ENCODE data around the gene PCNT. TPM values are rescaled to one million over a fixed set of nuclear protein-coding genes. Genes with fewer than 3 reads are reported as not detected.

Gene PCNT
- total RNA-seq, 1 experiment from 2014 or later, result 39.6 TPM

DNA sequence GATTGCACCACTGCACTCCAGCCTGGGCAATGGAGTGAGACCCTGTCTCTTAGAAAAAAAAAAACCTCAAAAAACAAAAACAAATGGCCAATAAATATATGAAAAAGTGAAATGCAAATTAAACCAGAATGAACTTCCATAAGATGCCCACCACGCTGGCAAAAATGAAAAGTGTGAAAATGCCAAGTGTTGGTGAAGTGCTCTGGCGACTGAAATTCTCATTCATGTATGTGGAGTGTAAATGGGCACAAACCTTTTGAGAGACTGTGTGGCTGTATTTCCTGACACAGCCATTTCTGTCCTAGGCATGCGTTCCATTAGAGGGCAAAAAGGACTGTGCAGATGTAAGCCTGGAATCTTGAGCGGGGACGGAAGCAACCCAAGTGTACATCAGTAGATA lies 19.5 kb upstream of the PCNT start:
- H2BK5ac ChIP-seq (ENCODE audit: insufficient read length, low read length), result no peak overlapping the region
- no CpG with 5 or more reads among the region's 5 CpGs for WGBS (ENCODE audit: extremely low coverage, insufficient read length, low lambda C conversion rate)
- H3K4me3 Mint-ChIP-seq, result no peak overlapping the region
- H3K23me2 ChIP-seq (ENCODE audit: insufficient read length, low read depth, low read length, poor library complexity, severe bottlenecking), result no peaks in the 10 kb centered on the region
- H4K91ac ChIP-seq (ENCODE audit: insufficient read length, low read depth, low read length), result no peak overlapping the region
- H3K56ac ChIP-seq (ENCODE audit: insufficient read length, low read depth, low read length), result no peak overlapping the region
- no peaks in the 10 kb centered on the region for H3K79me1 ChIP-seq (ENCODE audit: insufficient read depth, low read depth, low read length, poor library complexity, severe bottlenecking)
- no peaks in the 10 kb centered on the region; a peak in 2 of 5 replicates for H3K9me3 Mint-ChIP-seq
- H3K14ac ChIP-seq (ENCODE audit: insufficient read depth, low read length), result no peak overlapping the region
- H4K8ac ChIP-seq (replicated peaks; ENCODE audit: insufficient read length, low read depth, low read length), result no peak overlapping the region
- no peaks in the 10 kb centered on the region for H3K9me3 ChIP-seq (ENCODE audit: control insufficient read depth, low read depth, low read length)
- no peaks in the 10 kb centered on the region for H3K79me2 ChIP-seq (ENCODE audit: insufficient read depth, low read length)
- H3K4me1 ChIP-seq (ENCODE audit: insufficient read depth, low read length), result no peaks in the 10 kb centered on the region
- H3K4ac ChIP-seq (ENCODE audit: low read depth, low read length), result no peak overlapping the region
- H3K4me1 Mint-ChIP-seq, result no peaks in the 10 kb centered on the region
- no peaks in the 10 kb centered on the region for H3K27me3 ChIP-seq (ENCODE audit: insufficient read depth, low read length)
- H2BK12ac ChIP-seq (ENCODE audit: insufficient read length, low read depth, low read length), result no peak overlapping the region
- no peak for DNase-seq
- H3K27ac ChIP-seq (ENCODE audit: insufficient read length, low read depth, low read length), result no peak overlapping the region
- H2BK15ac ChIP-seq (ENCODE audit: low read depth, low read length), result no peak overlapping the region
- H4K20me1 ChIP-seq (ENCODE audit: control insufficient read depth, insufficient read depth, insufficient read length), result peaks cover 2% of the 10 kb centered on the region
- TF ChIP-seq, protein P1, sequence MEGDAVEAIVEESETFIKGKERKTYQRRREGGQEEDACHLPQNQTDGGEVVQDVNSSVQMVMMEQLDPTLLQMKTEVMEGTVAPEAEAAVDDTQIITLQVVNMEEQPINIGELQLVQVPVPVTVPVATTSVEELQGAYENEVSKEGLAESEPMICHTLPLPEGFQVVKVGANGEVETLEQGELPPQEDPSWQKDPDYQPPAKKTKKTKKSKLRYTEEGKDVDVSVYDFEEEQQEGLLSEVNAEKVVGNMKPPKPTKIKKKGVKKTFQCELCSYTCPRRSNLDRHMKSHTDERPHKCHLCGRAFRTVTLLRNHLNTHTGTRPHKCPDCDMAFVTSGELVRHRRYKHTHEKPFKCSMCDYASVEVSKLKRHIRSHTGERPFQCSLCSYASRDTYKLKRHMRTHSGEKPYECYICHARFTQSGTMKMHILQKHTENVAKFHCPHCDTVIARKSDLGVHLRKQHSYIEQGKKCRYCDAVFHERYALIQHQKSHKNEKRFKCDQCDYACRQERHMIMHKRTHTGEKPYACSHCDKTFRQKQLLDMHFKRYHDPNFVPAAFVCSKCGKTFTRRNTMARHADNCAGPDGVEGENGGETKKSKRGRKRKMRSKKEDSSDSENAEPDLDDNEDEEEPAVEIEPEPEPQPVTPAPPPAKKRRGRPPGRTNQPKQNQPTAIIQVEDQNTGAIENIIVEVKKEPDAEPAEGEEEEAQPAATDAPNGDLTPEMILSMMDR (conservative IDR thresholded peaks at IDR 0.05), result no peak
- H4K5ac ChIP-seq (ENCODE audit: insufficient read length, low read depth, low read length), result no peak overlapping the region
- no peak overlapping the region for H2AK5ac ChIP-seq (ENCODE audit: insufficient read length, low read length)
- no peak overlapping the region for H3K4me2 ChIP-seq (ENCODE audit: insufficient read depth, insufficient read length, low read length)
- H3K23ac ChIP-seq (ENCODE audit: insufficient read length, low read depth, low read length), result no peak overlapping the region
- no peak overlapping the region for H3K18ac ChIP-seq (ENCODE audit: insufficient read length, low read depth, low read length)
- no peak overlapping the region for H3K9ac ChIP-seq (ENCODE audit: extremely low read depth, insufficient read length, low read length)
- H2AFZ ChIP-seq (ENCODE audit: low read length), result no peak overlapping the region
- H2BK20ac ChIP-seq (ENCODE audit: low read depth, low read length, poor library complexity, severe bottlenecking), result no peak overlapping the region
- H3K36me3 Mint-ChIP-seq (ENCODE audit: insufficient read depth in 1 of 3, low read depth in 3 of 3), result peaks cover 35 to 71% (median 61%) of the 10 kb centered on the region in 3 experiments
- no peak overlapping the region for H3T11ph ChIP-seq (ENCODE audit: low read length)
- no peaks in the 10 kb centered on the region for H3K27me3 Mint-ChIP-seq (ENCODE audit: low read depth)
- no peak overlapping the region for H3K27ac Mint-ChIP-seq
- no peak overlapping the region for H2BK120ac ChIP-seq (ENCODE audit: low read depth, low read length, poor library complexity, severe bottlenecking)

All from H9 (cell line).